Measurements from ENCODE around the gene PAQR3. TPM values are rescaled to one million over a fixed set of nuclear protein-coding genes. Genes with fewer than 3 reads are reported as not detected.
A peak's percentile ranks its signal among the peaks of the same experiment; 100 is the strongest.

The PAQR3 gene, protein sequence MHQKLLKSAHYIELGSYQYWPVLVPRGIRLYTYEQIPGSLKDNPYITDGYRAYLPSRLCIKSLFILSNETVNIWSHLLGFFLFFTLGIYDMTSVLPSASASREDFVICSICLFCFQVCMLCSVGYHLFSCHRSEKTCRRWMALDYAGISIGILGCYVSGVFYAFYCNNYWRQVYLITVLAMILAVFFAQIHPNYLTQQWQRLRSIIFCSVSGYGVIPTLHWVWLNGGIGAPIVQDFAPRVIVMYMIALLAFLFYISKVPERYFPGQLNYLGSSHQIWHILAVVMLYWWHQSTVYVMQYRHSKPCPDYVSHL
- total RNA-seq, result 13.8 and 16.6 TPM in 2 replicates

GRCh38 chr4:78938868-78939666 is at the start of gene PAQR3:
Gene PAQR3, minus strand, starts transcription at chr4:78939438. Its CDS starts 214 bp downstream, at chr4:78939224.
- H3K27ac ChIP-seq (ENCODE audit: low read depth, low read length), result peak within 1 kb of the TSS; percentile 80
- no peak for TF ChIP-seq CTCF (IDR thresholded peaks at IDR 0.05; ENCODE audit: extremely low read depth, low read depth, low read length)
- peak; percentile 97 for DNase-seq (ENCODE audit: insufficient read length, low spot score, missing footprints)
- no peaks in the 10 kb centered on the region for H4K20me1 ChIP-seq (ENCODE audit: insufficient read depth, low read length)
- peak within 1 kb of the TSS; percentile 99 for H2AFZ ChIP-seq (ENCODE audit: low read length)
- no peaks in the 10 kb centered on the region for H3K9me3 ChIP-seq (ENCODE audit: low read depth, low read length)
- peaks cover 16% of the 10 kb centered on the region for H3K27me3 ChIP-seq (ENCODE audit: insufficient read depth, low read length)
- H3K4me3 ChIP-seq (ENCODE audit: insufficient read depth, low read length), result peak within 1 kb of the TSS; percentile 88
- peaks cover 8% of the 10 kb centered on the region for H3K4me1 ChIP-seq (ENCODE audit: insufficient read depth, low read length)
- H3K36me3 ChIP-seq (ENCODE audit: insufficient read depth, low read length), result no peaks in the 10 kb centered on the region
- H3K4me2 ChIP-seq (ENCODE audit: insufficient read depth, low read length), result peak within 1 kb of the TSS; percentile 97
- peaks cover 26% of the 10 kb centered on the region for H3K79me2 ChIP-seq (ENCODE audit: insufficient read depth, low read length)

DNA sequence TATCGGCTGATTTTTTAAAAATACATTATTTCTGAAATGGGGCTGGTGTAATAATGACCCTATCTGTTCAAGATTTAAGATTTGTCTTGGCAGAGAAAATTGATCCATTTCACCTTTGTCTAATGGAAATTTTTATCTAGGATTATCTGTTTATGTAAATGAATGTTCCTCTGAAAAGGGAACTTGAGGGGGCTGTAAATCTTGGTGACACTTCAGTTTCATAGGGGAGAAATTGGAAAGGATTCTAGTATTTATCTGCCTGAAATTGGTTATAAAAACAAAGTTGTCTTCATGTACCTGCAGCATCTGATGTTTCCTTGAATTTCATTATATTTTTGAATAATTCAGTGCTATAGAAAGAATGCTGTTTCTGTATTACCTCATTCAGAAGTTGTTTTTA is 48.4 kb upstream of the PAQR3 start:
- H3K27me3 ChIP-seq (ENCODE audit: insufficient read depth, low read length), result peaks cover 3% of the 10 kb centered on the region
- H3K9me3 ChIP-seq (ENCODE audit: low read depth, low read length), result no peaks in the 10 kb centered on the region
- no peak overlapping the region for H2AFZ ChIP-seq (ENCODE audit: low read length)
- no peaks in the 10 kb centered on the region for H3K36me3 ChIP-seq (ENCODE audit: insufficient read depth, low read length)
- no peak overlapping the region for H3K27ac ChIP-seq (ENCODE audit: low read depth, low read length)
- H4K20me1 ChIP-seq (ENCODE audit: insufficient read depth, low read length), result no peaks in the 10 kb centered on the region
- no peak for TF ChIP-seq CTCF (IDR thresholded peaks at IDR 0.05; ENCODE audit: extremely low read depth, low read depth, low read length)
- no peak overlapping the region for H3K4me3 ChIP-seq (ENCODE audit: insufficient read depth, low read length)
- no peak for DNase-seq (ENCODE audit: insufficient read length, low spot score, missing footprints)
- H3K4me2 ChIP-seq (ENCODE audit: insufficient read depth, low read length), result no peak overlapping the region
- H3K79me2 ChIP-seq (ENCODE audit: insufficient read depth, low read length), result no peaks in the 10 kb centered on the region
- no peaks in the 10 kb centered on the region for H3K4me1 ChIP-seq (ENCODE audit: insufficient read depth, low read length)

DNA sequence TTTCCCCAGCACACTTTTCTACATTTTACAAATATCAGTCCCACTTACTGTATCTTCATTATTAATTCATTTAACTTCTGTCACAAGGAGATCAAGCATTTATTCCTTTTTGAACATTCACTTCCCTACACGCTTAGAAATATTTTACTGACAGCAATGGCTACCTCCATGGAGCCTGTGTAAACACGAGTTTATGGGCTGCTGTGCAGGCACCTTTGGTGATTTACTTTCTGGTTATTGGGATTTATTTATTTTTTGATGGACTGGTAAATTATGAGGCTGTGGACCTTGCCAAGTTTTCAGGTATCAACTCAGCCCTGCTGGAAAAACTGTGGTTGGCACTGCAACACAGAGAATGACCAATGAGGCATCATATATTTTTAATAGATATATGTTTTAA is 45.4 kb upstream of the PAQR3 start:
- Histone ChIP-seq H4K20me1 (ENCODE audit: insufficient read depth, low read length) (no peaks in the 10 kb centered on the region), H3K27me3 (ENCODE audit: insufficient read depth, low read length) (peaks cover 3% of the 10 kb centered on the region), H3K4me3 (ENCODE audit: insufficient read depth, low read length) (no peak overlapping the region), H3K79me2 (ENCODE audit: insufficient read depth, low read length) (no peaks in the 10 kb centered on the region), H3K27ac (ENCODE audit: low read depth, low read length) (no peak overlapping the region), H3K4me2 (ENCODE audit: insufficient read depth, low read length) (no peak overlapping the region), H2AFZ (ENCODE audit: low read length) (no peak overlapping the region), H3K36me3 (ENCODE audit: insufficient read depth, low read length) (no peaks in the 10 kb centered on the region), H3K4me1 (ENCODE audit: insufficient read depth, low read length) (no peaks in the 10 kb centered on the region), H3K9me3 (ENCODE audit: low read depth, low read length) (no peaks in the 10 kb centered on the region)
- no peak for DNase-seq (ENCODE audit: insufficient read length, low spot score, missing footprints)
- TF ChIP-seq CTCF (IDR thresholded peaks at IDR 0.05; ENCODE audit: extremely low read depth, low read depth, low read length), result no peak

DNA sequence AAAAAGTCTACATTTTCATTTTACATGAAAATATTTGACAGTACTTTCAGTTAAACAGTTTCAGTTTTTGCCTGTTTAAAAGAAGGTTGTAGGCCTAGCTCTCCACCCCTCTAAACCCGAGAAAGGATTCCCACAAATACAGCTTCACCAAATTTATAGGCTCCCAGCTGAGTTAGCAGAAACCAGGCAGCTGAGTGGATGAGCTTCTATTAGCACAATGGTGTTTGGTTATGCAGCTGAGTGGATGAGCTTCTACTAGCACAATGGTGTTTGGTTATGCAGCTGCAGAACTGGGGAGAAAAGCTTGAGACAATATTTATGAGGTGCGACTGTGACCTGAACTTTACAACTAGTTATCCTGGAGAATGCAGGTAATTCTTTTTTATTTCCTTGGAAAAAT is 36.6 kb upstream of the PAQR3 start:
- peaks cover 4% of the 10 kb centered on the region for H3K27me3 ChIP-seq (ENCODE audit: insufficient read depth, low read length)
- TF ChIP-seq CTCF (IDR thresholded peaks at IDR 0.05; ENCODE audit: extremely low read depth, low read depth, low read length), result no peak
- no peaks in the 10 kb centered on the region for H3K79me2 ChIP-seq (ENCODE audit: insufficient read depth, low read length)

More for the DNA sequence above, 36.6 kb upstream of the PAQR3 start:
- Histone ChIP-seq H3K4me1 (ENCODE audit: insufficient read depth, low read length) (no peaks in the 10 kb centered on the region), H2AFZ (ENCODE audit: low read length) (no peak overlapping the region), H3K4me3 (ENCODE audit: insufficient read depth, low read length) (no peak overlapping the region), H4K20me1 (ENCODE audit: insufficient read depth, low read length) (no peaks in the 10 kb centered on the region), H3K9me3 (ENCODE audit: low read depth, low read length) (no peaks in the 10 kb centered on the region), H3K4me2 (ENCODE audit: insufficient read depth, low read length) (no peak overlapping the region), H3K27ac (ENCODE audit: low read depth, low read length) (no peak overlapping the region), H3K36me3 (ENCODE audit: insufficient read depth, low read length) (no peaks in the 10 kb centered on the region)
- peak; percentile 59 for DNase-seq (ENCODE audit: insufficient read length, low spot score, missing footprints)
